Measurements from ENCODE around the gene HPSE2. TPM values are rescaled to one million over a fixed set of nuclear protein-coding genes. Genes with fewer than 3 reads are reported as not detected.
A peak's percentile ranks its signal among the peaks of the same experiment; 100 is the strongest.

Gene HPSE2
- total RNA-seq, 1 donor from 2014 or later = not detected

DNA sequence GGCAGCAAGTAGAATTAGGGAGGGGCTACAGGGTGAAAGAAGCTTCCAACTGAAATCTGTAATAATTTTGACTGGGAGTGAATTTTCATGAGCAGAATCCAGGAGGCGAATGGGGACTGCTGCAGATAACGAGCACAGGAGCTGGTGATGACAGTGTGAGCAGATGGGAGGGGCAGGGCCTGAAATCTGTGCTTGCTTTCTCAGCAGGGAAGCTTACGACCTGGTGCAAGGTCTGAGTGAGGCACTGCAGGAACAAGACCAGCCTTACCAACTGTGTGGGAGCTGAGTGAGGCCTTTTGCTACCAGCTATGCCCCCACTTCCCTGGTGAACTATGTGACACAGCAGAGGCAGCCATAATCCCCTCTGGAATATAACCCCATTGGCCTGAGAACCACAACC, 109.8 kb downstream of the HPSE2 start:
- FAIRE-seq = no peak
- no peak overlapping the region for H3K4me3 ChIP-seq (ENCODE audit: low read depth, low read length)
- no peak for DNase-seq (ENCODE audit: low read depth)
- no peaks in the 10 kb centered on the region for H3K27me3 ChIP-seq (ENCODE audit: control insufficient read depth, insufficient read depth, low read length)
- TF ChIP-seq, protein P1, sequence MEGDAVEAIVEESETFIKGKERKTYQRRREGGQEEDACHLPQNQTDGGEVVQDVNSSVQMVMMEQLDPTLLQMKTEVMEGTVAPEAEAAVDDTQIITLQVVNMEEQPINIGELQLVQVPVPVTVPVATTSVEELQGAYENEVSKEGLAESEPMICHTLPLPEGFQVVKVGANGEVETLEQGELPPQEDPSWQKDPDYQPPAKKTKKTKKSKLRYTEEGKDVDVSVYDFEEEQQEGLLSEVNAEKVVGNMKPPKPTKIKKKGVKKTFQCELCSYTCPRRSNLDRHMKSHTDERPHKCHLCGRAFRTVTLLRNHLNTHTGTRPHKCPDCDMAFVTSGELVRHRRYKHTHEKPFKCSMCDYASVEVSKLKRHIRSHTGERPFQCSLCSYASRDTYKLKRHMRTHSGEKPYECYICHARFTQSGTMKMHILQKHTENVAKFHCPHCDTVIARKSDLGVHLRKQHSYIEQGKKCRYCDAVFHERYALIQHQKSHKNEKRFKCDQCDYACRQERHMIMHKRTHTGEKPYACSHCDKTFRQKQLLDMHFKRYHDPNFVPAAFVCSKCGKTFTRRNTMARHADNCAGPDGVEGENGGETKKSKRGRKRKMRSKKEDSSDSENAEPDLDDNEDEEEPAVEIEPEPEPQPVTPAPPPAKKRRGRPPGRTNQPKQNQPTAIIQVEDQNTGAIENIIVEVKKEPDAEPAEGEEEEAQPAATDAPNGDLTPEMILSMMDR (IDR thresholded peaks at IDR 0.05; ENCODE audit: insufficient read depth, low read length, severe bottlenecking) = no peak
- no peaks in the 10 kb centered on the region for H3K36me3 ChIP-seq (ENCODE audit: control insufficient read depth, insufficient read depth, low read length)

DNA sequence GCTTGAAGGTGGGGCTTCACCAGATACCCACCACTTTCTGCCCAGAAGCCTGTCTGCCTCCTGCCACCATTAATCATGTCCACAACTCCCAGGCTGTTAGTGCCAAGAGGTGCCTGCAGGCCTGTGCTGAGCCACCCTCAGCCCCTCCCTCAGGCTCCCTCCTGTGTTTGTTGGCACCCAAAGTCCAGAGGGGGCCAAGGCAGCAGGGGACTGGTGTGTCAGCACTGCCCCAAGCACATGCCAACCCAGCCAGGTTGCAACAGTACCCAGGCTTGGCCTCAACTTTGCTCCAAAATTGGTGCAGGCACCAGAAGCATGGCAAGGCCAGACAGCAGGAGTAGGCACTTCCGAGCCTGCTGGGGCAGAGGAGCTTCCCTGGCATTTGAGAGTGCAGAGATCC, 111.3 kb downstream of the HPSE2 start:
- H3K27me3 ChIP-seq (ENCODE audit: control insufficient read depth, insufficient read depth, low read length) = no peaks in the 10 kb centered on the region
- TF ChIP-seq, protein P1 (IDR thresholded peaks at IDR 0.05; ENCODE audit: insufficient read depth, low read length, severe bottlenecking) = no peak
- no peak overlapping the region for H3K4me3 ChIP-seq (ENCODE audit: low read depth, low read length)
- H3K36me3 ChIP-seq (ENCODE audit: control insufficient read depth, insufficient read depth, low read length) = no peaks in the 10 kb centered on the region
- DNase-seq (ENCODE audit: low read depth) (no peak), FAIRE-seq (peak; percentile 7)

DNA sequence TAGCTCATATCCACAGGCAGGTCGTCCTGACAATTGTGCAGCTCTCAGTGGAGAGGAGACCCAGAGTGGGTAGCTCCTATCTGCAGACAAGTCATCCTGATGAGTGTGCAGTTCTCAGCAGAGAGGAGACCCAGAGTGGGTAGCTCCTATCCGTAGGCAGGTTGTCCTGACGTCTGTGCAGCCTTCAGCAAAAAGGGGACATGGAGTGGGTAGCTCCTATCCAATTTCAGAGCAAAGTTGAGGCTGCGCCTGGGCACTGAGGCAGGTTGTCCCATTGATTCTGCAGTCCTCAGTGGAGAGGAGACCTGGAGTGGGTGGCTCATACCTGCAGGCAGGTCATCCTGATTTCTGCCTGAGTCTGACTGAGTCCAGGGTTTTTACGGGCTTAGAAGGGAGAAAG, 111.8 kb downstream of the HPSE2 start:
- TF ChIP-seq, protein P1 (IDR thresholded peaks at IDR 0.05; ENCODE audit: insufficient read depth, low read length, severe bottlenecking) = no peak
- H3K27me3 ChIP-seq (ENCODE audit: control insufficient read depth, insufficient read depth, low read length) = no peaks in the 10 kb centered on the region
- FAIRE-seq (no peak), DNase-seq (ENCODE audit: low read depth) (no peak)
- H3K36me3 ChIP-seq (ENCODE audit: control insufficient read depth, insufficient read depth, low read length) = no peaks in the 10 kb centered on the region
- no peak overlapping the region for H3K4me3 ChIP-seq (ENCODE audit: low read depth, low read length)

DNA sequence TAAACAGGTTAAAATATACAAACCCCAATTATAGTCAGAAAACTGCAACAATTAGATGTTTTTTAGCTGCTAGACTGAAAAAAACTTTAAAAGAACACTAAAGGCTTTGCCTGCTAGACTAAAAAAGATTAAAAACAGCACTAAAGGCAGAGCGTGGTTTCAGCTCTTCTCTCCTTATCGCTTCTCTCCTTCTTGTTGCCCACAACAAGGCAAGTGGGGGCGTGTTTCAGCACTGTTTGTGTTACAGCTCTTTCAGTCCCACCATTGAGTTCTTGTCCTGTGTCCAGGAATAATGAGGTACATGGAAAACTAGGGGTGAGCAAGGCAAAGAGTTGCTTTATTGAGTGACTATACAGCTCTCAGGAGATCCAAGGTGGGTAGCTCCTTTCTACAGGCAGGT, 112.3 kb downstream of the HPSE2 start:
- no peak for DNase-seq (ENCODE audit: low read depth)
- no peaks in the 10 kb centered on the region for H3K36me3 ChIP-seq (ENCODE audit: control insufficient read depth, insufficient read depth, low read length)
- H3K27me3 ChIP-seq (ENCODE audit: control insufficient read depth, insufficient read depth, low read length) = no peaks in the 10 kb centered on the region
- H3K4me3 ChIP-seq (ENCODE audit: low read depth, low read length) = no peak overlapping the region
- FAIRE-seq = no peak
- TF ChIP-seq, protein P1 (IDR thresholded peaks at IDR 0.05; ENCODE audit: insufficient read depth, low read length, severe bottlenecking) = no peak

DNA sequence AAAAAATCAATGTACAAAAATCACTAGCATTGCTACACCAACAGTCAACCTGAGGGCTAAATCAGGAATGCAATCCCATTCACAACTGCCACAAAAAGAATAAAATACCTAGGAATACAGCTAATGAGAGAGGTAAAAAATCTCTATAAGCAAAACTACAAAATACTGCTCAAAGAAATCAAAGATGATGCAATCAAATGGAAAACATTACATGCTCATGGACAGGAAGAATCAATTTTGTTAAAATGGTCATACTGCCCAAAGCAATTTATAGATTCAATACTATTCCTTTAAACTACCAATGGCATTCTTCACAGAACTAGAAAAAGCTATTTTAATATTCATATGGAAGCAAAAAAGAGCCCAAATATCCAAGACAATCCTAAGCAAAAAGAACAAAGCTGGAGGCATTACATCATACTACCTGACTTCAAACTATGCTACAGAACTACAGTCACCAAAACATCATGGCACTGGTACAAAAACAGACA, 116.3 kb downstream of the HPSE2 start:
- TF ChIP-seq, protein P1 (IDR thresholded peaks at IDR 0.05; ENCODE audit: insufficient read depth, low read length, severe bottlenecking) = no peak
- DNase-seq (ENCODE audit: low read depth) (no peak), FAIRE-seq (no peak)
- no peak overlapping the region for H3K4me3 ChIP-seq (ENCODE audit: low read depth, low read length)
- no peaks in the 10 kb centered on the region for H3K36me3 ChIP-seq (ENCODE audit: control insufficient read depth, insufficient read depth, low read length)
- H3K27me3 ChIP-seq (ENCODE audit: control insufficient read depth, insufficient read depth, low read length) = no peaks in the 10 kb centered on the region

DNA sequence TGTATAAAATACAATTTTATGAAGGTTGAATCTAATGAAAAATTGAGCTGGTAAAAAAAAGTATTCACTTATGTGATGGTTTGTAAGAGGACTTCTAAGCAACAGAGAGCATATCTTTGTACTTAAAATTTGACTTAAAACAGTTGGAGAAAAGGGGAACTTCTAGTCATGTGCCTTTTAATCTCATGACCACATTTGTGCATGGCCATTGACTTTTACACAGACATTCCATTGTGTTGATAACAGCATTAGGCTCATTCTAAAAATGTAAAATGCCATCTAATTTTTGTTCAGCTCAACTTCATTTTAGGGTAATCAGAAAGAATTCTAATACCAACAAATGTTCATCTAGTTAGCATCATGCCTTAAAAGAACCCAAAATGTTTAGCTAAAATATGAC, 119.9 kb downstream of the HPSE2 start:
- Histone ChIP-seq H3K4me3 (ENCODE audit: low read depth, low read length) (no peak overlapping the region), H3K27me3 (ENCODE audit: control insufficient read depth, insufficient read depth, low read length) (no peaks in the 10 kb centered on the region), H3K36me3 (ENCODE audit: control insufficient read depth, insufficient read depth, low read length) (no peaks in the 10 kb centered on the region)
- TF ChIP-seq, protein P1 (IDR thresholded peaks at IDR 0.05; ENCODE audit: insufficient read depth, low read length, severe bottlenecking) = no peak
- DNase-seq (ENCODE audit: low read depth) (no peak), FAIRE-seq (no peak)

All from bronchial epithelial cell (primary cell).